HG03442 (cell line): ENCODE data around the gene ERC1.
A peak's percentile ranks its signal among the peaks of the same experiment; 100 is the strongest.
"Not testable (repeated sequence)": the region's sequence is repeated elsewhere in the genome, so short reads cannot be mapped to it uniquely, and the experiment has no call there.

Source experiments
- ATAC-seq: cut with Tn5 transposase; IDR thresholded peaks from one replicate; pipeline ENCODE4 v1.9.1; 2021; ENCODE audit warnings: mild to moderate bottlenecking, moderate library complexity; ENCODE audit not compliant: unreplicated experiment

ERC1 gene

GRCh38 chr12:1069846-1070245 is 78.8 kb downstream of the ERC1 start:
- ATAC-seq: no peak

GRCh38 chr12:1071182-1071581 is 80.2 kb downstream of the ERC1 start:
- no peak for ATAC-seq

- no peak for ATAC-seq
These were observed 82.6 kb downstream of the ERC1 start for GRCh38 chr12:1073652-1074051.

GRCh38 chr12:1077036-1077803 is 86.2 kb downstream of the ERC1 start:
- no peak for ATAC-seq

GRCh38 chr12:1078002-1078401 is 87.0 kb downstream of the ERC1 start:
- no peak for ATAC-seq

- no peak for ATAC-seq
These were observed 89.6 kb downstream of the ERC1 start for GRCh38 chr12:1080520-1081223.

- no peak for ATAC-seq
These were observed 92.3 kb downstream of the ERC1 start for GRCh38 chr12:1083151-1083888.

GRCh38 chr12:1083889-1084262 is 92.9 kb downstream of the ERC1 start:
- no peak for ATAC-seq

- no peak for ATAC-seq
These were observed 100.3 kb downstream of the ERC1 start for GRCh38 chr12:1091350-1091749.

GRCh38 chr12:1093166-1093751 is 102.2 kb downstream of the ERC1 start:
- ATAC-seq: no peak

GRCh38 chr12:1094714-1095113 is 103.7 kb downstream of the ERC1 start:
- ATAC-seq: no peak

GRCh38 chr12:1099158-1099557 is 108.1 kb downstream of the ERC1 start:
- no peak for ATAC-seq

GRCh38 chr12:1099618-1100017 is 108.6 kb downstream of the ERC1 start:
- not testable (repeated sequence) for ATAC-seq

- no peak for ATAC-seq
These were observed 111.1 kb downstream of the ERC1 start for GRCh38 chr12:1102115-1102514.

GRCh38 chr12:1102791-1103450 is 111.9 kb downstream of the ERC1 start:
- ATAC-seq: no peak

- no peak for ATAC-seq
These were observed 112.6 kb downstream of the ERC1 start for GRCh38 chr12:1103632-1104031.

- ATAC-seq: no peak
These were observed 113.2 kb downstream of the ERC1 start for GRCh38 chr12:1104088-1104800.

- no peak for ATAC-seq
These were observed 116.6 kb downstream of the ERC1 start for GRCh38 chr12:1107669-1108068.

- peak; percentile 69 for ATAC-seq
These were observed 117.3 kb downstream of the ERC1 start for GRCh38 chr12:1108276-1108675.
